CD4-positive, alpha-beta T cell treated with Interferon gamma for 1 hour (primary cell): Measurements from ENCODE around the gene RSPRY1.
"Not testable (repeated sequence)": the region's sequence is repeated elsewhere in the genome, so short reads cannot be mapped to it uniquely, and the experiment has no call there.

Experiments used
- DNase-seq: peaks from one replicate; pipeline ENCODE4 v3.0.0-alpha.2; 2020

The RSPRY1 gene

GRCh38 chr16:57256601-57257395 lies 70.7 kb downstream of the RSPRY1 start:
- DNase-seq: no peak

GRCh38 chr16:57257455-57258070 lies 71.4 kb downstream of the RSPRY1 start:
- DNase-seq: no peak

GRCh38 chr16:57258226-57258909 lies 72.2 kb downstream of the RSPRY1 start:
- no peak for DNase-seq

DNA sequence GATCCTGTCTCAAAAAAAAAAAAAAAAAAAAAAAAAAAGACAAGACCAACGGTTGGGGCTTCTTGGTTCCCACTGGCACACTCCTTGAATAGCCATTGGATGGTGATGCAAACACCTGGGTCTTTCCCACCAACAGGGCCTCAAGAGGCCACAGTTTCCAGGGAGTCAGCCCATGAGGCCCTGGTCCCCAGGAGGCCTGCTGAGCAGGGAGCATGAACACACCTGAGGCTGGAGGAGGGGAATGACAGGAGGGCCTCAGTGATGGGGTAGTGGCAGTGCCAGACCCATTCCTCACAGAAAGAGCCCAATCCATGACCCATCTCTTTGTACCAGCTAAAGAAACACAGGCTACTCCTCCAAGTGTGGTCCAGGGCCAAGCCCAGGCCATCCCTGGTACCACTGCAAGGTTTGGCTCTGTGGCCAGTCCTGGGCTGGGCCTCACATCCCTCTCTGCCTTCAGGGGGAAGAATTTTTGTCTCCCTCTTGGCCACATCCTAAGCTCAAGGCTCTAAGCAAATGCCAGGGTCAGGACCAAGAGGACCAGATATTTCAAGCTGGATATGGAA lies 72.9 kb downstream of the RSPRY1 start:
- DNase-seq: no peak

DNA sequence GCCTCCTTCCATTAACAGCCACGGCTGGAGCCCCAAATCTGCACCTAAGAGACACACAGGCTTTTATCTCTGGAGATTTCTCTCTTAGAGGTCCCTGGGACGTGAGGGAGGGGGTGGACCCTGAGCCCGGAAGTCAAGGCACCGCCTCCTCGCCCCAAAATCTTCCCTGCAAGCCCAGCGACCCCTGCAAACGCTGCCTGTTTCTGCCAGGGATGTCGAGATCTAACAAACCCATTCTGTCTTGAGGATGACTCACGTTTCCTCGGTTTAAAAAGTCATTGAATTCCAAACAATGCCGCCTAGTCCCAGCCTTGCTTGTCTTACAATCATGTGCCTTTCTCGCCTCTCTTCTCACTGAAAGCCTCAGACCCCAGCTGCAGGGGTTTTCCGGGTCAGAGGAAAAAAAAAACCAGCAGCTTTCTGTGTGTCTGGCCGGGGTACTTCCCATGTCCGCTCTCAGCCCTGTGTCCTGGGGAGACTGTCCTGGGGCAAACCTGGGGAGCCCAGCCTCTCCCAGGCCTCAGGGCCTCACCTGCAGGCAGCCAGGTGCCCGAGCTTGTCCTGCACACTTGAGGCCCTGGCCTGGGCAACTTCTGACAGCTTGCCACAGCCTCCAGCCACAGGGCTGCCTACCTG lies 74.3 kb downstream of the RSPRY1 start:
- no peak for DNase-seq

GRCh38 chr16:57261806-57262205 lies 75.7 kb downstream of the RSPRY1 start:
- DNase-seq: no peak

GRCh38 chr16:57262841-57263540 lies 76.9 kb downstream of the RSPRY1 start:
- DNase-seq: no peak

DNA sequence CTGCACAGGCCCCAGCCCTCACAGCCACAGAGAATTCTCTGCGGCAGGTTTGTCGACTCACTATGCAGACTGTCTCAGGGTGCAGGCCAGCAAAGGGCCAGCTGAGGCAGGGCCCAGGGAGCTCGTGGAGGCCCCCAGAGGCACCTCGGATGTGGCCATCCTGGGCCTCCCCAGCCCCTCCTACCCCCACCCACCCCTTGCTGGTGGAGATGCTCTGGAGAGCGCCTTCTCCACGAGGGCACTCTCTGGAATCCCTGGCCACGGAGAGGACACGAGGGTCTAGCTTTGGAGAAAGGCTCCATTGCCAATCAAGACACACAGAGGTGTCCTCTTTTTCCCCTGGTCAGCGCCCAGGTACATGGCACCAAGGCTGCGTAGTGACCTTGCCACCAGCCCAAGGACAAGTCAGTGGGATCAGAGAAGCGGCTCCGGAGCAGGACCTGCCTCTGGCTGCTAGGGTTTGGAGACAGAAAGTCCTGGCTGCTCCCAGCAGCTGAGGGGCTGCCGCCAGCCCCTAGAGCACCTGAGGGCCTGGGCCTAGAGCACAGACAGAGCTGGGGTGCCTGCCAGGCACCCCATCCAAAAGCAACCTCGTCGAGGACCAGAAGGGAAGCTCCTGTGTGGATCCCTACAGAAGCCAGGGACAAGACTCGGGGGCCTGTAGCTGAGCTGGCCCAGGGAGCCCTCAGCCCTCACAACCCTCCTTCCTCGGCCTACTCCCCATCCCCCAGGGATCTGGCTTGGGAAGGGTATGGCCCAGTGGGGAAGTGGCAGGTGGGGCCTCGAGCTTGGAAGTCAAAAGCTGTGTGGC lies 77.6 kb downstream of the RSPRY1 start:
- DNase-seq: no peak

DNA sequence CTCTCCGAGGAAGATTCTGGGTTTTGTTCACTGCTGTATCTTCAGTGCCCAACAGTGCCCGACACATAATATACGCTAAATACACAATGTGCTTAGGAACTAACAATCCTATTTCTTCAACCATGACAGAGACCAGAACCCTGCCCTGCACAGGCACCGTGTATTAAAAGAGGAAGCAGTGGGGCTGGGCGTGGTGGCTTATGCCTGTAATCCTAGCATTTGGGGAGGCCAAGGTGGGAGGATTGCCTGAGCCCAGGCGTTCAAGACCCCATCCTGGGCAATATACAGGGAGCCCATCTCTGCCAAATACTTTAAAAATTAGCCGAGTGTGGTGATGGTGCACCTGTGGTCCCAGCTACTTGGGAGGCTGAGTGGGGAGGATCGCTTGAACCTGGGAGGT lies 78.3 kb downstream of the RSPRY1 start:
- DNase-seq: no peak

GRCh38 chr16:57264950-57265371 lies 78.8 kb downstream of the RSPRY1 start:
- DNase-seq: no peak

DNA sequence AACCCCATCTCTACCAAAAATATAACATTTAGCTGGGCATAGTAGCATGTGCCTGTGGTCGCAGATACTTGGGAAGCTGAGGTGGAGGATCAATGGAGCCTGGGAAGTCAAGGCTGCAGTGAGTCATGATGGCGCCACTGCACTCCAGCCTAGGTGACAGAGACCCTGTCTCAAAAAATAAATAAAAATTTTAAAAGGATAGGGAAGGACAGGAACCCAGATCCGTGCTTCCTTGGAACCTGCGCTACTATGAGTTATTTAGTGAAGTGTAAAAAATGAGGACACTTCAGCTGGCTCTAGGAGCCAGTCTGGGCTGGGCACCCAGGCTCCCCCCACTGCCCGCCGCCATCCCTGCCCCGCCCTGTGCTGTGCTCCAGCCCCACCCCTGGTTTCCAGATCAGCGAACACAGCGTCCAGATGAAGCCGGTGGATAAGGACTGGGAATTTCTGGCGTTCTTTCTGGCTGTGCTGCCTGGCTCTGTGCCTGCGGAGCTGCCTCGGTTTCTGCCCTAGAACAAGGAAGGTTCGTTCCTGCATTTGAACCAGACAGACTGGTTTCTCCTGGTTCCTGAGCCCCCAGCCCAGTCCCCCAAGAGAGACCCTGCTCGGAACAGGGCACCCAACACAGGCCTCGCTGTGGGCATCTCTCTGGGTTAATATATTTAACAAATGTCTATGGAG lies 79.9 kb downstream of the RSPRY1 start:
- DNase-seq: no peak

- peak; percentile 28 for DNase-seq
Measured at GRCh38 chr16:57266531-57267260, 80.6 kb downstream of the RSPRY1 start.

DNA sequence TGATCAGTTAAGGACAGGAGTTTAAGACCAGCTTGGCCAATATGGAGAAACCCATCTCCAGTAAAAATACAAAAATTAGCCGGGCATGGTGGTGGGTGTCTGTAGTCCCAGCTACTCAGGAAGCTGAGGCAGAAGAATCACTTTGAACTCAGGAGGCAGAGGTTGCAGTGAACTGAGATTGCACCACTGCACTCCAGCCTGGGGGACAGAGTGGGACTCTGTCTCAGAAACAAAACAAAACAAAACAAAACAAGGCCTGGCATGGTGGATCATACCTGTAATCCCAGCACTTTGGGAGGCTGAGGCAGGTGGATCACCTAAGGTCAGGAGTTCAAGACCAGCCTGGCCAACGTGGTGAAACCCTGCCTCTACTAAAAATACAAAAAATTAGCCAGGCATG lies 81.2 kb downstream of the RSPRY1 start:
- DNase-seq: not testable (repeated sequence)

- DNase-seq: no peak
Measured at GRCh38 chr16:57268804-57269800, 83.0 kb downstream of the RSPRY1 start.

DNA sequence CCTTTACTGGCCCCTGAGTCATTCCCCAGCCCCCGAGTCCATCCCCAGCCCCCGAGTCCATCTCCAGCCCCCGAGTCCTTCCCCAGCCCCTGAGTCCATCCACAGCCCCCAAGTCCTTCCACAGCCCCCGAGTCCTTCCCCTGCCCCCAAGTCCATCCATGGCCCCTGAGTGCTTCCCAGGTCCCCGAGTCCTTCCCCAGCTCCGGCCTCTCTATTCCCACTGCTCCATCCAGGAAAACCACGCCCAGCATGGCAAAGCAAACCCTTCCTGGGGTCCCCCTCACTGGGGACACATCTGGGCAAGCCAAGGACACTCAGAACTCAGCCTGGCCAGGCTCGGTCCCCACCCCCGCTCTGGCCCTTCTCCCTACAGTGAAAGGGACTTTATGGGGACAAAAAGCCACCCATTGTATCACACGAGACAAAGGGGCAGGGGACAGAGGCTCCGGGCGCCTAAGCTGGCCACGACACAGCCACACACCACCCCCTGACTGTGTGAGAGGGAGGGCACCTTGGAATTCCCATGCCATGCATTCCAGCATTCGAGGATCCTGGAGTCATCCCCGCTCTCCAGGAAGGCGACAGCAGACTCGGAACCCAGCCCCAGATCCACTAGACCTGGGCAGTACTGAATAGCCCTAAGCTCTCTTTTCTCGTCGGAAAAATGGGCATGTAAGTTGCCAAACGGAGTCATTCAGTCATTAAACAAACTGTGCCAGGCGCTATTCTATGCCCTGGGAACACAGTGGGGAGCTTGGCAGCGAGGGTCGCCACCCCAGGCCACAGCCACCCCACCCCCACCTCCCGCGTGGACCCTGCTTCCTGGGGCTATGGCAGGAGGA lies 84.3 kb downstream of the RSPRY1 start:
- no peak for DNase-seq

GRCh38 chr16:57271063-57271345 lies 84.9 kb downstream of the RSPRY1 start:
- DNase-seq: no peak

- no peak for DNase-seq
Measured at GRCh38 chr16:57271867-57272495, 85.9 kb downstream of the RSPRY1 start.

GRCh38 chr16:57273359-57273758 lies 87.2 kb downstream of the RSPRY1 start:
- DNase-seq: no peak
